ENCODE data around the gene CEACAM16.
A peak's percentile ranks its signal among the peaks of the same experiment; 100 is the strongest.

Gene CEACAM16

GRCh38 chr19:44747739-44748425 lies 48.9 kb downstream of the CEACAM16 start:
- peak in 2 of 5 donors; percentile 23 to 28 for DNase-seq

GRCh38 chr19:44748426-44749254 lies 49.7 kb downstream of the CEACAM16 start, which contains the start of gene BCL3:
TSS of gene BCL3 (plus strand) at chr19:44748708. CDS start at chr19:44748791, 83 bp downstream.
- peak; percentile 53 to 84 (median 73) for DNase-seq

- DNase-seq, result no peak
These were observed 50.3 kb downstream of the CEACAM16 start for GRCh38 chr19:44749292-44749691.

DNA sequence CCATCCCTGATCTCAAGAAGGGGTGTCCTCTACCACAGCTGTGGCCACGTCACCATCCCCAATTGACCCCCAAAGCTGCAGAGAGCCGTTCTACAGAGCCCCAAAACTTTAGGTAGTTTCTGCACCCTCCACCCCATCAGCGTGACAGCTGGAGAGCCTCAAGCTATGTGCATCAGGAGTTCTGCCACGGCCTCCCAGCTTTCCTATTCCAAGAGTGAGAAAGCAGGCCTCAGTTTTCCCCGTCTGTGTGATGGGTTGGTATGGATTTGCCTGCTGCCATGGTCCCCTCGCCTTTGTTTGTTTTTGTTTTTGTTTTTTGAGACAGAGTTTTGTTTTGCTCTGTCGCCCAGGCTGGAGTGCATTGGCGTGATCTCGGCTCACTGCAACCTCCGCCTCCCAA lies 51.0 kb downstream of the CEACAM16 start:
- DNase-seq, result no peak

DNA sequence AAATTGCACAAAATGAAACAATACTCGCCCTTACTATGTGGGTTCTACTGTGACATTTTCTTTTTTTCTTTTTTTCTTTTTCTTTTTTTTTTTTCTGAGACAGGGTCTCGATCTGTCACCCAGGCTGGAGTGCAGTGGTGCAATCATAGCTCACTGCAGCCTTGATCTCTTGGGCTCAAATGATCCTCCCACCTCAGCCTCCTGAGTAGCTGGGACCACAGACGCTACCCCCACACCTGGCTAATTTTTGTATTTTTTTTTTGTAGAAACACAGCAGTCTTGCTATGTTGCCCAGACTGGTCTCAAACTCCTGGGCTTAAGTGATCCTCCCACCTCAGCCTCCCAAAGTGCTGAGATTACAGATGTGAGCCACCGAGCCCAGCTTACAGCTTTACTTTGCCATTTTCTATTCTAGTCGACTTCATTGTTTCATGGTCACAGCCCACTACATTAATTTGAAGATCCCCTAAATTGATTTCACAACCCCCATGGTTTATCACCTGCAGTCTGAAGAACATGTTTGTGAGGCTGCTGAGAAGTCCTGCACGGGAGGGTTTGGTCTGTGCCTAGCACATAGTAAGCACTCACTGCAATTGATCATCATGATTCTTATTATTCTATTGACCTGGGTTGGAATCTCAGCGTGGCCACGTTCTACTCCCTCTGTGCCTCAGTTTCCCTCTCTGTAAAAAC lies 53.3 kb downstream of the CEACAM16 start:
- peak in 1 of 5 donors; percentile 28 for DNase-seq

- DNase-seq, result peak; percentile 92 to 99 (median 92)
These were observed 54.1 kb downstream of the CEACAM16 start for GRCh38 chr19:44752816-44753625.

- DNase-seq, result no peak
These were observed 54.6 kb downstream of the CEACAM16 start for GRCh38 chr19:44753626-44753931.

- DNase-seq, result peak; percentile 34 to 95 (median 42)
These were observed 55.2 kb downstream of the CEACAM16 start for GRCh38 chr19:44753932-44754749.

DNA sequence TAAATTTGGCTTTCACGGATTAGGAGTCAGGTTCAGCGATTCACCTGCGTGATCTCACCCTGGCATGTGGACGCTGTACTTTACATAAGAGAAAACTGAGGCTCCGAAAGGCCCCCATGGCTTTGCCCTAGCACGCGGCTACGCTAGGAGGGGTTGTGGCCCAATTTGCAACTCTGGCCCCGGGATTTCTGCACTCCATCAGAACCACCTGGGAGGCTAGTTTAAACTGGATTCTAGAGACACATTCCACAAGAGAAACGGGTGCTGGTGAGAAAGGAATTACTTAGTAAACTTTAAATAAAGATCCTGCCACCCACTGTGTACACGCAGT lies 55.8 kb downstream of the CEACAM16 start:
- no peak for DNase-seq

DNA sequence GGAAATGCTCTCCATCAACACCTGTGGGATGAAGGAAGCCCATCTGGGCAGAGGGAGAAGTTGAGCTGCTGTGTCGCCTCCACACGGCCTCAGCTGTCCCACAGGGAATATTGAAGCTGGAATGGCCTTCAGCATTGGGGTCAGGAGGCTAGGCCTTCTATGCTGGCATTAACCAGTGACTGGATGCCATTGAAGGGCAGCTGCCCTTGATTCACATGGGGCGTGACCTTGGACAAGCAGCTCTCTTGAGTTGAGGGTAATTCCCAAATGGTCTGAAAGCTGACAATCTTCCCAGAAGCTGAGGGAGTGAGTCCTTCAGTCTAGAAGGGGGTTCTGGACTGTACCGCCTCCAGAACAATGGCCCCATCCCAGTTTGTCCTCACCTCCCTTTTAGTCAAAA lies 56.3 kb downstream of the CEACAM16 start:
- no peak for DNase-seq

DNA sequence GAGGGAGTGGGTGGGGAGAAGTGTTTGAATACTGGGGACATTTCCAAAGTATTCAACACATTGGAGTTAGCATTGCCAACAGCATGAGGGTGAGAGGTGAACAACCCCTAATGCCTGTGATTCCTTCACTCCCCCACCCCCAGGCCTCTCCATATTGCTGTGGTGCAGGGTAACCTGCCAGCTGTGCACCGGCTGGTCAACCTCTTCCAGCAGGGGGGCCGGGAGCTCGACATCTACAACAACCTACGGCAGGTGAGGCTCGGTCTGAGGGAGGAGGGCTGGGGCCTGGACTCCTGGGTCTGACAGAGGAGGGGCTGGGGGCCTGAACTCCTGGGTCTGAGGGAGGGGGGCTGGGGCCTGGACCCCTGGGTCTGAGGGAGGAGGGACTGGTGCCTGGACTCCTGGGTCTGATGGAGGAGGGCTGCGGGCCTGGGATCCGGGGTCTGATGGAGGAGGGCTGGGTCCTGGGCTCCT lies 57.2 kb downstream of the CEACAM16 start:
- DNase-seq, result no peak

DNA sequence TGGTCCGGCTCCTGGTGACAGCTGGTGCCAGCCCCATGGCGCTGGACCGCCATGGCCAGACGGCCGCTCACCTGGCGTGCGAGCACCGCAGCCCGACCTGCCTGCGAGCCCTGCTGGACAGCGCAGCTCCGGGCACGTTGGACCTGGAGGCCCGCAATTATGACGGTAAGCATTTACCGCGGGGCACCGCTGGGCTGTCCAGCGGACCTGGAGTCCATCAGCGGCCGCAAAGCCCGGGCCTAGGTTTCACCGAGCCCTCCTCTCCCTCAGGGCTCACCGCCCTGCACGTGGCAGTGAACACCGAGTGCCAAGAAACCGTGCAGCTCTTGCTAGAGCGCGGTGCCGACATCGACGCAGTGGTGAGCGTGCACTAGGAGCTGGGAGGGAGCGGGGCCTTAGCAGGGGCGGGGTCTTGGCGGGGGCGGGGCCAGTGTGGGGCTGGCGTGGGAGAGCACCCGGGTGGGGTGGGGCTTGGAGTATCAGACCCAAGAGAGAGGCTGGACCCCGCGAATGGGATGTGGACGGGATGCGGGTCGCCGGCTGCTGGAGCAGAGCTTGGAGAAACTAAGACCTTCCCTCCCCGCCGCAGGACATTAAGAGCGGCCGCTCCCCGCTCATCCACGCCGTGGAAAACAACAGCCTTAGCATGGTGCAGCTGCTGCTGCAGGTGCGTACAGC lies 58.2 kb downstream of the CEACAM16 start:
- no peak for DNase-seq

DNA sequence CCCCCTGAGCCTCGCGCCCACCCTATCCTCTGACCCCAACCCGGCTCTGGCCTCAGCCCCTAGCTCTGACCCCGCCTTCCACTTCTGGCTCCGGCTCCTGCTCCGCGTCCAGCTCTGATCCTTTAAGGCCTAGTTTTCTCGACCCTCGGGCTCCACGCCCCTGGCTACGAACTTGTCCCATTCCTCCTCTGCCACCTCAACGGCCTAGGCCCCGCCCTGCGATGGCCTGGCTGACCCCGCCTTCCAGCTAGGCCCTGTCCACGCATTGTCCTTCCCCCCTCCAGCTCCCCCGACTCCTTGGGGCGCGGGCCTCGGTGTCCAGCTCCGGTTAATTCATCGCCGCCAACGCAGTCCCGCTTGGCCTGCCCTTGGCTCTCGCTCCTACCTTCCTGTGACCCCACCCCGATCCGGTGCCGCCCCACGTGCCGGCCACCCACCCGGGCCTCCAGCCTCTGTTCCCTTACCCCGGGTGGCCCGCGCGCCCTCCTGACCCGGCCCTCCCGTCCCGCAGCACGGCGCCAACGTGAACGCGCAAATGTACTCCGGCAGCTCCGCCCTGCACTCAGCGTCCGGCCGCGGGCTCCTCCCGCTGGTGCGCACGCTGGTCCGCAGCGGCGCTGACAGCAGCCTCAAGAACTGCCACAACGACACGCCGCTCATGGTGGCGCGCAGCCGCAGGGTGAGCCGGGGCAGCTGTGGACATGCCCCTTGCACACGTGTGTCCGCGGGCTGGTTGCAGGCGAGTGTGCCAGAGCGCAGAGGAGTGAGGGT lies 59.0 kb downstream of the CEACAM16 start:
- no peak for DNase-seq

- DNase-seq, result no peak
These were observed 59.6 kb downstream of the CEACAM16 start for GRCh38 chr19:44758596-44758995.

- no peak for DNase-seq
These were observed 60.3 kb downstream of the CEACAM16 start for GRCh38 chr19:44759083-44759804.
